ENCODE data around the gene FOSL1. TPM values are rescaled to one million over a fixed set of nuclear protein-coding genes. Genes with fewer than 3 reads are reported as not detected.

FOSL1 gene
- total and polyA plus RNA-seq, 10 donors: 0.42 to 5.4 (median 1.3) TPM

GRCh38 chr11:65888163-65888814, 11.9 kb downstream of the FOSL1 start, which contains the start of gene FIBP:
Gene FIBP (minus strand): TSS chr11:65888471. CDS start chr11:65888418, 53 bp downstream.
- Histone ChIP-seq H3K27ac (peak within 1 kb of the TSS; percentile 92 to 99 (median 96)), H3K4me3 (peak within 1 kb of the TSS; percentile 63 to 93 (median 88)), H3K27me3 (replicated peaks in 1 of 7) (no peaks in the 10 kb centered on the region), H3K36me3 (peaks cover 0 to 41% (median 27%) of the 10 kb centered on the region in 6 donors), H3K4me1 (peaks cover 46 to 93% (median 65%) of the 10 kb centered on the region in 6 donors), H3K9me3 (no peaks in the 10 kb centered on the region)
- TF ChIP-seq POLR2A (IDR thresholded peaks at IDR 0.05): peak; percentile 45 to 69 (median 55)
- TF ChIP-seq POLR2AphosphoS5 (IDR thresholded peaks at IDR 0.05): peak; percentile 95 to 97 (median 96)
- TF ChIP-seq CTCF (IDR thresholded peaks at IDR 0.05 in 8 of 11, conservative IDR thresholded peaks at IDR 0.05 in 3 of 11): peak; percentile 89 to 99 (median 94)
- 0 to 1% (median 1%) methylated on average over 40 to 57 of the region's 57 CpGs for WGBS, 5 donors
- DNase-seq: peak; percentile 100
- intact Hi-C loops (cut with DNase I; ENCODE audit: low total_unique reads): loop anchor here (5.0 kb wide), 1 partner anchor 99 kb away; no protein-coding TSS in a partner anchor

GRCh38 chr11:65887723-65888162, 12.4 kb downstream of the FOSL1 start:
- 3 to 7% (median 5%) methylated on average over 21 to 23 of the region's 23 CpGs for WGBS, 5 donors
- no peak for TF ChIP-seq POLR2AphosphoS5 (IDR thresholded peaks at IDR 0.05)
- TF ChIP-seq POLR2A (IDR thresholded peaks at IDR 0.05): no peak
- no peak for TF ChIP-seq CTCF (IDR thresholded peaks at IDR 0.05 in 8 of 11, conservative IDR thresholded peaks at IDR 0.05 in 3 of 11)
- Histone ChIP-seq H3K36me3 (peaks cover 0 to 47% (median 33%) of the 10 kb centered on the region in 6 donors), H3K4me3 (peak overlapping the region; percentile 63 to 93 (median 88)), H3K27ac (peak overlapping the region; percentile 92 to 99 (median 96)), H3K4me1 (peaks cover 41 to 87% (median 60%) of the 10 kb centered on the region in 6 donors), H3K9me3 (no peaks in the 10 kb centered on the region), H3K27me3 (replicated peaks in 1 of 7) (no peaks in the 10 kb centered on the region)
- intact Hi-C loops (cut with DNase I; ENCODE audit: low total_unique reads): loop anchor here (5.0 kb wide), 1 partner anchor 100 kb away; no protein-coding TSS in a partner anchor
- DNase-seq: no peak

- WGBS, 5 donors: 82 to 92% (median 89%) methylated on average over 14 of the region's 14 CpGs
Observed at GRCh38 chr11:65886826-65887722, 13.1 kb downstream of the FOSL1 start.

More at GRCh38 chr11:65886826-65887722, 13.1 kb downstream of the FOSL1 start:
- Histone ChIP-seq H3K27ac (peak overlapping the region in 7 of 8 donors; percentile 92 to 99 (median 96)), H3K27me3 (replicated peaks in 1 of 7) (no peaks in the 10 kb centered on the region), H3K4me3 (peak overlapping the region in 7 of 8 donors; percentile 63 to 93 (median 90)), H3K4me1 (peaks cover 34 to 83% (median 53%) of the 10 kb centered on the region in 6 donors), H3K9me3 (no peaks in the 10 kb centered on the region), H3K36me3 (peaks cover 0 to 53% (median 38%) of the 10 kb centered on the region in 6 donors)
- TF ChIP-seq POLR2A (IDR thresholded peaks at IDR 0.05) (no peak), POLR2AphosphoS5 (IDR thresholded peaks at IDR 0.05) (no peak), CTCF (IDR thresholded peaks at IDR 0.05 in 8 of 11, conservative IDR thresholded peaks at IDR 0.05 in 3 of 11) (no peak)
- peak; percentile 73 for DNase-seq
- intact Hi-C loops (cut with DNase I; ENCODE audit: low total_unique reads): loop anchor here (5.0 kb wide), 1 partner anchor 100 kb away; no protein-coding TSS in a partner anchor

Data from spleen (tissue), 11 donors.